Activated naive CD4-positive, alpha-beta T cell treated with anti-CD3 and anti-CD28 coated beads, Interleukin-2, amount 10 ng/mL, durations not matched to agents 7 days and 5 days (primary cell): ENCODE data around the gene LRRC8A.
"Not testable (repeated sequence)": the region's sequence is repeated elsewhere in the genome, so short reads cannot be mapped to it uniquely, and the experiment has no call there.

Experiments used
- CTCF ChIA-PET: fragments of 350-600 bp; sonication (Branson Sonifier 250); formaldehyde crosslinking; loops from one replicate; lab custom pipeline; 2021; ENCODE audit warnings: antibody characterized with exemption; lab: Charles Lee
- DNase-seq: peaks from one replicate; pipeline ENCODE4 v3.0.0-alpha.2; 2020
- H3K27ac Mint-ChIP-seq: one replicate; pipeline ENCODE4 v1.8.0; 2021; ENCODE audit warnings: mild to moderate bottlenecking, moderate library complexity, mixed read lengths
- H3K27me3 Mint-ChIP-seq: one replicate; pipeline ENCODE4 v1.8.0; 2021; ENCODE audit warnings: mild to moderate bottlenecking, mixed read lengths
- H3K36me3 Mint-ChIP-seq: one replicate; pipeline ENCODE4 v1.8.0; 2021; ENCODE audit warnings: mixed read lengths
- H3K4me1 Mint-ChIP-seq: one replicate; pipeline ENCODE4 v1.8.0; 2021; ENCODE audit warnings: mixed read lengths
- H3K4me3 Mint-ChIP-seq: one replicate; pipeline ENCODE4 v1.8.0; 2021; ENCODE audit warnings: mild to moderate bottlenecking, moderate library complexity, mixed read lengths
- H3K9me3 Mint-ChIP-seq: one replicate; pipeline ENCODE4 v1.8.0; 2021; ENCODE audit warnings: mixed read lengths

The LRRC8A gene

DNA sequence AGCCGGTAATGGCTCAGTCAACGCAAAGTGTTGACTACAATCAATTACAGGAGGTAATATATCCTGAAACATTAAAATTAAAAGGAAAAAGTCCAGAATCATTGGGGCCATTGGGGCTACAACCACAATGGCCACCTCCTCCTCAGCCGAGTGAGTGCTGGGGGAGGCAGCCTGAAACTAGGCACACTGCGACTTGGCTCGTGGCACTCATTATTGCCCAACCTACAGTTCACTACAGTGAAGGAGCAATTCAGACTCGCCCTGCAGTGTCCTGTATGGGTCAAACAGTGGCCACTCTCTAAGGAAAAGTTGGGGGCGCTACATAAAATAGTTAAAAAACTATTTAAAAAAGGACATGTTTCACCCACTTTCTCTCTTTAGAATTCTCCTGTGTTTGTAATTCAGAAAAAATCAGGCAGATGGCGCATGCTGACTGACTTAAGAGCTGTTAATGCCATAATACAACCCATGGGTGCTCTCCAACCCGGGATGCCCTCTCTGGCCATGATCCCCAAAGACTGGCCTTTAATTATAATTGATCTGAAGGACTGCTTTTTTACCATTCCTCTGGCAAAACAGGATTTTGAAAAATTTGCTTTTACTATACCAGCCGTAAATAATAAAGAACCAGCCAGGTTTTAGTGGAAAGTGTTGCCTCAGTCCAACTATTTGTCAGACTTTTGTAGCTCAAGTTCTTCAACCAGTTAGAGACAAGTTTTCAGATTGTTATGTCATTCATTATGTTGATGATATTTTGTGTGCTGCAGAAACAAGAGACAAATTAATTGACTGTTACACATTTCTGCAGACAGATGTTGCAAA, 29.9 kb upstream of the LRRC8A start:
- DNase-seq: peak; percentile 43
- H3K27ac Mint-ChIP-seq, H3K4me3 Mint-ChIP-seq, H3K4me1 Mint-ChIP-seq, H3K27me3 Mint-ChIP-seq: not testable (repeated sequence)
- CTCF ChIA-PET: interaction anchor here (0.6 to 1.7 kb wide), 6 partner anchors 8 to 280 kb away, joined by 3 to 8 read pairs (median 4); no protein-coding TSS in a partner anchor
- Mint-ChIP-seq H3K9me3 (peaks cover 20% of the 10 kb centered on the region), H3K36me3 (peaks cover 15% of the 10 kb centered on the region)

DNA sequence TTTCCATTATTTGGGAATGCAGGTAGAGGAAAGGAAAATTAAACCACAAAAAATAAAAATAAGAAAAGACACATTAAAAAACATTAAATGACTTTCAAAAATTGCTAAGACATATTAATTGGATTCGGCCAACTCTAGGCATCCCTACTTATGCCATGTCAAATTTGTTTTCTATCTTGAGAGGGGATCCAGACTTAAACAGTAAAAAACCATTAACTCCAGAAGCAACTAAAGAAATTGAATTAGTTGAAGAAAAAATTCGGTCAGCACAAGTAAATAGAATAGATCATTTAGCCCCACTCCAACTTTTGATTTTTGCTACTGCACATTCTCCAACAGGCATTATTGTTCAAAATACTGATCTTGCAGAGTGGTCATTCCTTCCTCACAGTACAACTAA, 29.3 kb upstream of the LRRC8A start:
- H3K27ac Mint-ChIP-seq, H3K4me3 Mint-ChIP-seq, H3K27me3 Mint-ChIP-seq, DNase-seq, H3K4me1 Mint-ChIP-seq: not testable (repeated sequence)
- peaks cover 15% of the 10 kb centered on the region for H3K36me3 Mint-ChIP-seq
- peaks cover 19% of the 10 kb centered on the region for H3K9me3 Mint-ChIP-seq
- CTCF ChIA-PET: interaction anchor here (0.6 to 1.7 kb wide), 4 partner anchors 9 to 279 kb away, joined by 3 to 8 read pairs (median 5); no protein-coding TSS in a partner anchor

GRCh38 chr9:128854454-128854853, 27.5 kb upstream of the LRRC8A start:
- H3K4me3 Mint-ChIP-seq, H3K27ac Mint-ChIP-seq, DNase-seq, H3K27me3 Mint-ChIP-seq, H3K4me1 Mint-ChIP-seq: not testable (repeated sequence)
- peaks cover 14% of the 10 kb centered on the region for H3K36me3 Mint-ChIP-seq
- peaks cover 17% of the 10 kb centered on the region for H3K9me3 Mint-ChIP-seq
- CTCF ChIA-PET: interaction anchor here (1.9 kb wide), 1 partner anchor 74 kb away, joined by 6 read pairs; no protein-coding TSS in a partner anchor

GRCh38 chr9:128858476-128858875, 23.5 kb upstream of the LRRC8A start:
- not testable (repeated sequence) for H3K27ac Mint-ChIP-seq, H3K4me3 Mint-ChIP-seq, H3K27me3 Mint-ChIP-seq, DNase-seq, H3K36me3 Mint-ChIP-seq, H3K9me3 Mint-ChIP-seq
- CTCF ChIA-PET: interaction anchor here (9.4 kb wide), 1 partner anchor 69 kb away, joined by 153 read pairs; no protein-coding TSS in a partner anchor
- peaks cover 12% of the 10 kb centered on the region for H3K4me1 Mint-ChIP-seq

DNA sequence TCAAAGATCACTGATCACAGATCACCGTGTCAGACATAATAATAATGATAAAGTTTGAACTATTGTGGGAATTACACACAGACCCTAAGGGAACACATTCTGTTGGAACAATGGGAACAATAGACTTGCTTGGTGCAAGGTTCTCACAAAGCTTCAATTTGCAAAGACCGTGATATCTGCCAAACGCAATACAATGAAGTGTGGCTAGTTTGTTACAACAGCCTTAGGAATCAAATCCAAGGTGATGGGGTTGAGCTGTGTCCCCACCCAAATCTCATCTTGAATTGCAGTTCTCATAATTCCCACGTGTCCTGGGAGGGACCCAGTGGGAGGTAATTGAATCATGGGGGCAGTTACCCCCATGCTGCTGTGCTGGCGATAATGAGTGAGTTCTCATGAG, 21.0 kb upstream of the LRRC8A start:
- Mint-ChIP-seq H3K36me3 (no peaks in the 10 kb centered on the region), H3K27me3 (no peaks in the 10 kb centered on the region), H3K9me3 (no peaks in the 10 kb centered on the region), H3K4me1 (peaks cover 21% of the 10 kb centered on the region), H3K4me3 (no peak overlapping the region), H3K27ac (no peak overlapping the region)
- CTCF ChIA-PET: interaction anchor here (1.4 to 9.4 kb wide), 4 partner anchors 10 to 74 kb away, joined by 3 to 153 read pairs (median 14); no protein-coding TSS in a partner anchor
- DNase-seq: no peak

DNA sequence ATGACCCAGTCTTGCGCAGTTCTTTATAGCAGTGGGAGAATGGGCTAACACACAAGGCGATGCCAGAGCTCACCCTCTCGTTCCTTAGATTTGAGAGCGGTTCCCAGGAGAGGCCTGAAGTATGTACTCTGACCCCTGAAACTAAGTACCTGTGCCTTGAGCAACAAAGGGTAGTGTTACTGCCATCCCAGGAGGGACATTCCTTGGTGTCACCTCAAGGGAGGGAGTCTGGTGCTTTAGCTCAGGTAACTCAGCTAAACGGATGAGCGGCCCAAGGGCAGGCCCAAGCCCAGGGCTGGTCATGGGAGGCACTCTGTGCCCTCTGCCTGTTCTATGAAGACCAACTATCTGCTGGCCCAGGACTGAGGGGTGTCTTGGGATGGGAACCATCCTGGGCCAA, 20.4 kb upstream of the LRRC8A start:
- no peaks in the 10 kb centered on the region for H3K9me3 Mint-ChIP-seq
- no peak overlapping the region for H3K4me3 Mint-ChIP-seq
- DNase-seq: no peak
- no peaks in the 10 kb centered on the region for H3K27me3 Mint-ChIP-seq
- CTCF ChIA-PET: interaction anchor here (1.0 to 9.4 kb wide), 6 partner anchors 9 to 157 kb away, joined by 3 to 153 read pairs (median 5); no protein-coding TSS in a partner anchor
- H3K36me3 Mint-ChIP-seq: no peaks in the 10 kb centered on the region
- H3K4me1 Mint-ChIP-seq: peaks cover 22% of the 10 kb centered on the region
- H3K27ac Mint-ChIP-seq: no peak overlapping the region

DNA sequence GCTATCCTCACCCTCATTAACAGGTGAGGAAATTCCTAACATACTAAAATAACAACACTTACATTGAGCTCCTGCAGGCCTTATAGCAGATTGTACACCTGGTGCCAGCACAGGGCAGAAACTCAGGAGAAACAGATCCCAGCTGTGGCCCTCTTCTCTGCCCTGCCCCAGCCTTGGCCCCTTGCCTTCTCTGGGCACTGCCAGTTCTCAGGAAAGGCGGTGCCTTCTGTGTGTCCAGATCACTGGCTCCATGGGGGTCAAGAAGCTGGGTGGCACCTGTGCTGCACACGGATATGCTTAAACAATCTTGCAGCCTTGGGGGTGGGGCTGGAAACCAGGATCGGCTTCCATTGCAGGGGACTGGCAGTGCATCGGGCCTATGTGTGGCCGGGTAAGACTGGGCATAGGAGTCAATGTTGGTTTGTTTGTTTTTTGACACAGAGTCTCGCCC, 19.5 kb upstream of the LRRC8A start:
- H3K9me3 Mint-ChIP-seq: no peaks in the 10 kb centered on the region
- DNase-seq: no peak
- no peaks in the 10 kb centered on the region for H3K27me3 Mint-ChIP-seq
- no peak overlapping the region for H3K4me3 Mint-ChIP-seq
- CTCF ChIA-PET: interaction anchor here (0.7 to 9.4 kb wide), 6 partner anchors 10 to 156 kb away, joined by 3 to 153 read pairs (median 5); no protein-coding TSS in a partner anchor
- H3K36me3 Mint-ChIP-seq: no peaks in the 10 kb centered on the region
- peak overlapping the region; percentile 14 for H3K27ac Mint-ChIP-seq
- peaks cover 22% of the 10 kb centered on the region for H3K4me1 Mint-ChIP-seq

DNA sequence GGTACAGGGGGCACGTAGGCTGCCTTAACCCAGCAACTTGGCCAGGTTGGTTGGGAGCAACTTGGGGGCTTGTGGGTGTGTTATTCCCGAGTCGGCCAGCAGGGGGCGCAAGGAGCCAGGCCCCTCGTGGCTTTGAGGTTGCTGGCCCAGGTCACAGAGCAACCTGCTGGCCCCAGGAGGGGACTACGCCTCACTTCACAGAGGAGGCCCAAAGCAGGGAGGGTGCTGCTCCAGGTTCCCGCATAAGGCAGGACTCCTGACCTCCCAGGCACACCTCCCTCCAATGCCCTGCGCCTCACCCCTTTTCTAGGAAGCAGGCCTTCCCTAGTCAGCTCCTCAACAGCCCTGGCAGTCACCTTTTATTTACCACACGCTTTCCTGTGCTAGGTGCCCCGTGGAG, 18.3 kb upstream of the LRRC8A start:
- Mint-ChIP-seq H3K27me3 (no peaks in the 10 kb centered on the region), H3K36me3 (no peaks in the 10 kb centered on the region), H3K27ac (peak overlapping the region; percentile 70), H3K4me1 (peaks cover 22% of the 10 kb centered on the region), H3K9me3 (no peaks in the 10 kb centered on the region), H3K4me3 (no peak overlapping the region)
- peak; percentile 91 for DNase-seq
- CTCF ChIA-PET: interaction anchor here (1.2 to 9.4 kb wide), 5 partner anchors 12 to 79 kb away, joined by 4 to 153 read pairs (median 4); partner anchors contain the start of gene ENDOG

GRCh38 chr9:128870128-128870940, 11.6 kb upstream of the LRRC8A start:
- no peak overlapping the region for H3K4me3 Mint-ChIP-seq
- H3K27ac Mint-ChIP-seq: no peak overlapping the region
- H3K27me3 Mint-ChIP-seq: no peaks in the 10 kb centered on the region
- no peaks in the 10 kb centered on the region for H3K36me3 Mint-ChIP-seq
- no peaks in the 10 kb centered on the region for H3K9me3 Mint-ChIP-seq
- CTCF ChIA-PET: interaction anchor here (1.5 to 1.8 kb wide), 2 partner anchors 9 to 58 kb away, joined by 3 to 10 read pairs; no protein-coding TSS in a partner anchor
- H3K4me1 Mint-ChIP-seq: peaks cover 8% of the 10 kb centered on the region
- DNase-seq: no peak

GRCh38 chr9:128870941-128871265, 11.0 kb upstream of the LRRC8A start:
- H3K4me1 Mint-ChIP-seq, DNase-seq, H3K36me3 Mint-ChIP-seq, H3K4me3 Mint-ChIP-seq, H3K27ac Mint-ChIP-seq, H3K27me3 Mint-ChIP-seq, H3K9me3 Mint-ChIP-seq: not testable (repeated sequence)
- CTCF ChIA-PET: interaction anchor here (1.5 to 1.8 kb wide), 2 partner anchors 10 to 58 kb away, joined by 3 to 10 read pairs; no protein-coding TSS in a partner anchor

DNA sequence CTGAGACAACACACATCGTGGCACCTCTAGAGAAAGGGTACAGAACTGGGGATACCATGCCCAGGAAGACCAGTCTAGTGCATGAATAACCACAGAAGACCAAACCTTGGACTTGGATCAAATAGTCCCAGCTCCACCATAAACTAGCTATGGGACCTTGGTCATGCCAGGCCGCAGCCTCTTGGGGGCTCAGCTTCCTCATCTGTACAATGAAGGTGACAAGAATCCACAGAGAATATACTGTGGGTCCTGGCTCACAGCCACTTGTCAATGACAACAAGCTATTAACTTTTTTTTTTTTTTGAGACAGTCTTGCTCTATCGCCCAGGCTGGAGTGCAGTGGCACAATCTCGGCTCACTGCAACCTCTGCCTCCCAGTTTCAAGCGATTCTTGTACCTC, 4.1 kb upstream of the LRRC8A start:
- CTCF ChIA-PET: interaction anchor here (0.6 to 4.7 kb wide), 12 partner anchors 11 to 224 kb away, joined by 3 to 23 read pairs (median 3); no protein-coding TSS in a partner anchor
- peaks cover 37% of the 10 kb centered on the region for H3K4me1 Mint-ChIP-seq
- H3K9me3 Mint-ChIP-seq: no peaks in the 10 kb centered on the region
- no peak for DNase-seq
- H3K4me3 Mint-ChIP-seq: no peak overlapping the region
- H3K27me3 Mint-ChIP-seq: peaks cover 4% of the 10 kb centered on the region
- H3K36me3 Mint-ChIP-seq: peaks cover 10% of the 10 kb centered on the region
- no peak overlapping the region for H3K27ac Mint-ChIP-seq

DNA sequence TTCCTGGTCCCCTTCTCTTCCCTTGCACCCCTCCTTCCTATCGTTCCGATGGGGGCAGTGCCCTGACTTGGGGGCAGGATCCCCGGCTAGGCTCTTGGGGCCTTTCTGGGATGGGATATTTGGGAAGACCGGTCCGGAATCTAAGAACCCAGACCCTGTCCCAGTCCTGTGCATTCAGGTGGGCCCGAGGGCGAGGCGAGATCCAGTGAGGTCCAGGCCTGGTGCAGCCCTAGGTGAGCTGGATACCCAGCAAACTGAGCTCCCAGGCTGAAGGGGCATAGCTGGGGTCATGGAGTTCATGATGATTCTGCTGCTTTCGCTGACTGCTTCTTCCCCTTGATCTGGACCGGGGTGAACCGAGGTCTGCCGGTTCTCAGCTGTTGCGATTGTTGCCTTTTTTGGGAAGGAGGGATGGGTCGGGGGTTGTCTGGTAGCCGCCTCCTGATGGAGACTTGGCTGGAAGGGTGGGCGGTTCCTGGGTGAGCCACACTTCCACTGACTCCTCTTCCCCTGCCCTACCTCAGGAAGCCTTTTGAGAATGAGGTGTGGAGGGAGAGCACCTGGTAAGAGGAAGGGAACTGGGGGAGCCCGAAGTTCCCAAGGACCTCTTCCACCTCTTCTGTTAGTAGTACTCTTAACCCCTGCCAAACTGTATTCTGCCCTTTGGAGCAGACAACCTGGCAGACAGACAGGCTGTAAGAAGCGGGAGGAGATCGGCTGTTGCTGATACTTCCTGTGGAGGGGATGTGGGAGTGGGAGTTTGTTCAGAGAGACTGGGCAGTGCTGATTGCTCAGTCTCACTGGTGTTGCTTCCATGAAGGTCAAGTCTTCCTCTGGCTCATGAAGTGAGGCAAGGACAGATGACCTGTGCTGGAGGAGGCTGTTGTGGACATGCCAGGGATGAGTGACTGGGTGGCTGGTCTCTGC, 1.0 kb downstream of the LRRC8A start:
- CTCF ChIA-PET: interaction anchor here (0.7 to 0.9 kb wide), 2 partner anchors 46 to 986 kb away, joined by 3 read pairs; no protein-coding TSS in a partner anchor
- peaks cover 69% of the 10 kb centered on the region for H3K4me1 Mint-ChIP-seq
- peak; percentile 37 for DNase-seq
- peaks cover 4% of the 10 kb centered on the region for H3K27me3 Mint-ChIP-seq
- no peaks in the 10 kb centered on the region for H3K9me3 Mint-ChIP-seq
- H3K36me3 Mint-ChIP-seq: peaks cover 49% of the 10 kb centered on the region
- peak overlapping the region; percentile 98 for H3K4me3 Mint-ChIP-seq
- H3K27ac Mint-ChIP-seq: peak overlapping the region; percentile 93

DNA sequence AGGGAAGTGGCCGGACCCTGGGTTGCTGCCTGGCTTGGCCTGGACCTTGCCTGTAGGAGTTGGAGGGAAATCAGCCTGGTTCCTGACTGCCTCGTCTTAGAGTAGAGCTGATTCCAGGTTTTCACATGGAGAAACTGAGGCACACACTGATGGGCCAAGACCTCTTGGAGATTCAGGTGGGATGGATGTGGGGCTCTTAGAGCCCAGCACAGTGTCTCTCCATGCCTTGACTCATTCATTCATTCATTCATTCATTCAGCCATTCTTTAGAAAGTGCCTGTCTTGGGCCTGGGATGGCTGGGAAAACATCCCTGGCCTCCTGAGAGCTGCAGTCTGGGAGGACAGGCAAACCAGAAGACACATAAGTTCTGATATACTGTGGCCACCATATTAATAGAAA, 2.2 kb downstream of the LRRC8A start:
- Mint-ChIP-seq H3K4me3 (peak overlapping the region; percentile 98), H3K36me3 (peaks cover 61% of the 10 kb centered on the region), H3K4me1 (peaks cover 77% of the 10 kb centered on the region), H3K27me3 (peaks cover 4% of the 10 kb centered on the region), H3K27ac (peak overlapping the region; percentile 93), H3K9me3 (no peaks in the 10 kb centered on the region)
- CTCF ChIA-PET: interaction anchor here (0.7 to 1.1 kb wide), 2 partner anchors 14 to 984 kb away, joined by 3 read pairs; no protein-coding TSS in a partner anchor
- no peak for DNase-seq
